OCI-LY7 (cell line): ENCODE measurements around the gene SERPINA1. TPM values are rescaled to one million over a fixed set of nuclear protein-coding genes. Genes with fewer than 3 reads are reported as not detected.

ENCODE experiments used
- BruUV-seq: library from RNA; stranded (reverse); fragments of 400-500 nt; replicated peaks from 2 replicates; lab custom pipeline; 2021; lab: Mats Ljungman, UMichigan
- CTCF ChIA-PET: fragments of 300-600 bp; sonication (Branson Sonifier 250); formaldehyde crosslinking; loops from one replicate; lab custom pipeline; 2022; ENCODE audit warnings: antibody characterized with exemption; ENCODE audit not compliant: unreplicated experiment; lab: Charles Lee
- POLR2A ChIA-PET: fragments of 300-600 bp; sonication (Branson Sonifier 250); formaldehyde crosslinking; loops from one replicate; lab custom pipeline; 2022; ENCODE audit warnings: antibody characterized with exemption; lab: Charles Lee
- DNase-seq: peaks from one replicate; pipeline ENCODE4 v3.0.0-alpha.2; 2015; ENCODE audit warnings: low spot score
- H2AFZ ChIP-seq: fragments of 200-600 bp; sonication (generic), shearing (Covaris generic); 2 replicates; pipeline ENCODE4 v1.6.1; 2014; ENCODE audit warnings: mild to moderate bottlenecking, antibody characterized with exemption, low read length, moderate library complexity
- H3K27ac ChIP-seq: fragments of 200-600 bp; sonication (generic); 2 replicates; pipeline ENCODE4 v1.5.1; 2014; ENCODE audit warnings: mixed run types, low read depth, mild to moderate bottlenecking, moderate library complexity, low read length, inconsistent platforms; ENCODE audit not compliant: poor library complexity, severe bottlenecking
- H3K36me3 ChIP-seq: fragments of 200-600 bp; sonication (generic); 2 replicates; pipeline ENCODE4 v1.6.1; 2014; ENCODE audit warnings: mild to moderate bottlenecking, antibody characterized with exemption, low read length, moderate library complexity, mixed read lengths; ENCODE audit not compliant: insufficient read depth
- H3K4me1 ChIP-seq: fragments of 200-600 bp; sonication (generic); 2 replicates; pipeline ENCODE4 v1.5.1; 2014; ENCODE audit warnings: mild to moderate bottlenecking, low read length; ENCODE audit not compliant: insufficient read depth, poor library complexity, severe bottlenecking
- H3K4me2 ChIP-seq: fragments of 200-600 bp; sonication (generic); 2 replicates; pipeline ENCODE4 v1.6.1; 2014; ENCODE audit warnings: mild to moderate bottlenecking, low read length
- H3K4me3 ChIP-seq: fragments of 200-600 bp; sonication (generic); 2 replicates; pipeline ENCODE4 v1.5.1; 2014; ENCODE audit warnings: mild to moderate bottlenecking, low read depth, low read length; ENCODE audit not compliant: poor library complexity, severe bottlenecking
- H3K79me2 ChIP-seq: fragments of 200-600 bp; sonication (generic); 2 replicates; pipeline ENCODE4 v1.6.1; 2016; ENCODE audit warnings: low read depth, mild to moderate bottlenecking, low read length, moderate library complexity, mixed read lengths; ENCODE audit not compliant: insufficient read depth
- H3K9me2 ChIP-seq: fragments of 200-600 bp; sonication (generic); 2 replicates; pipeline ENCODE4 v1.6.1; 2016; ENCODE audit warnings: mild to moderate bottlenecking, low read length, mixed read lengths; ENCODE audit not compliant: insufficient read depth
- H3K9me3 ChIP-seq: fragments of 200-600 bp; sonication (generic); 2 replicates; pipeline ENCODE4 v1.6.1; 2014; ENCODE audit warnings: mild to moderate bottlenecking, mixed run types, low read length, mixed read lengths
- H4K20me1 ChIP-seq: fragments of 200-600 bp; sonication (generic); 2 replicates; pipeline ENCODE4 v1.6.1; 2014; ENCODE audit warnings: mild to moderate bottlenecking, antibody characterized with exemption, low read length, moderate library complexity, mixed read lengths; ENCODE audit not compliant: insufficient read depth
- CTCF ChIP-seq: fragments of 200-600 bp; sonication (generic); conservative IDR thresholded peaks from 2 replicates; pipeline ENCODE4 v1.5.1; 2014; ENCODE audit warnings: mild to moderate bottlenecking, antibody characterized with exemption, low read length, moderate library complexity, mixed read lengths
- EZH2phosphoT487 ChIP-seq: fragments of 200-600 bp; sonication (generic); IDR thresholded peaks from 2 replicates; pipeline ENCODE4 v1.6.1; 2018; ENCODE audit warnings: low read depth, borderline replicate concordance, mild to moderate bottlenecking, mixed run types, antibody characterized with exemption, low read length, moderate library complexity, mixed read lengths
- intact Hi-C: fragments of 100-400 bp; cut with micrococcal nuclease; formaldehyde crosslinking; loops from one replicate; pipeline ENCODE4 v1.10.0; 2022; ENCODE audit not compliant: unreplicated experiment
- total RNA-seq, 2 experiments: library from RNA; depleted of rRNA in 1 of 2; stranded (reverse); fragments of >200 nt in 1 of 2; shearing (Covaris generic) in 1 of 2; gene quantifications; 2 replicates each; pipeline ENCODE4 v1.2.3, GENCODE V29; 2014 to 2022

The SERPINA1 gene
- total RNA-seq, 2 experiments from 2014 or later: not detected

DNA sequence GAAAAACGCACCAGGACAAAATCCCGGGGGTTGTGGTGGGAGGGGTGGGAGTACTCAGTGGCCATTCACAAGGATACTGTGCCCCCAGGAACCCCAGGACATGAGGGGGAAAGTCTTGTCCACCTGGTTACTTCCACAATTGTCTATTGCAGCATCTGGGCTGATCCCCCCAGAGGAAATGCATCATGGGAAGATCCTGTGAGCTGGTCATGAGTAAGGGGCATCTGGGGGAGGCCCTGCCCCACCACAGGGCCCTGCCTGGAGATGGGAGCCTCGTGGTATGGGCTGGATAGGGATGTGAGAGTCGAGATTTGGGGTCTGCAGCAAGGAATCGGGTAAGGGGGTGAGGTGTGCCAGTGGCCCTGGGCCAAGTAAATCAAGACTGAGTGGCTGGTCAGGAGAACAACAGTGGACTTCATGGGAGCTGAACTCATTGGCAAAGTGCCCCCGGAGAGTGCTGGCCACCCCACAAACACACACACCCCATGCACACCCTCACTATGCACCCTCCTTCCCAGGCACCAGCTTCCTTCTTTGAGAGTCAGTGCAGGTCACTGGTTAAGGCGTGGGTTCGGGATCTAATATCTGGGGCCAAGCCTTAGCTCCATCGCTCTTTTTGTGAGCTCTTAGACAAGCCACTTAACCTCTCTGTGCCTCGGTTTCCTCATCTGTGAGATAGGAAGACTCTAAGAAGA is 3.0 kb upstream of the SERPINA1 start:
- no peaks in the 10 kb centered on the region for H3K4me1 ChIP-seq
- no TSS peak for BruUV-seq
- ChIA-PET CTCF (no interaction called here), POLR2A (no interaction called here)
- H2AFZ ChIP-seq: no peak overlapping the region
- H3K4me3 ChIP-seq: no peak overlapping the region
- H4K20me1 ChIP-seq: no peaks in the 10 kb centered on the region
- no peaks in the 10 kb centered on the region for H3K9me3 ChIP-seq
- H3K36me3 ChIP-seq: no peaks in the 10 kb centered on the region
- no peak overlapping the region for H3K27ac ChIP-seq
- intact Hi-C loops: no loop called here
- H3K4me2 ChIP-seq: no peak overlapping the region
- TF ChIP-seq EZH2phosphoT487 (no peak), CTCF (no peak)
- no peak for DNase-seq
- no peaks in the 10 kb centered on the region for H3K9me2 ChIP-seq
- no peaks in the 10 kb centered on the region for H3K79me2 ChIP-seq

DNA sequence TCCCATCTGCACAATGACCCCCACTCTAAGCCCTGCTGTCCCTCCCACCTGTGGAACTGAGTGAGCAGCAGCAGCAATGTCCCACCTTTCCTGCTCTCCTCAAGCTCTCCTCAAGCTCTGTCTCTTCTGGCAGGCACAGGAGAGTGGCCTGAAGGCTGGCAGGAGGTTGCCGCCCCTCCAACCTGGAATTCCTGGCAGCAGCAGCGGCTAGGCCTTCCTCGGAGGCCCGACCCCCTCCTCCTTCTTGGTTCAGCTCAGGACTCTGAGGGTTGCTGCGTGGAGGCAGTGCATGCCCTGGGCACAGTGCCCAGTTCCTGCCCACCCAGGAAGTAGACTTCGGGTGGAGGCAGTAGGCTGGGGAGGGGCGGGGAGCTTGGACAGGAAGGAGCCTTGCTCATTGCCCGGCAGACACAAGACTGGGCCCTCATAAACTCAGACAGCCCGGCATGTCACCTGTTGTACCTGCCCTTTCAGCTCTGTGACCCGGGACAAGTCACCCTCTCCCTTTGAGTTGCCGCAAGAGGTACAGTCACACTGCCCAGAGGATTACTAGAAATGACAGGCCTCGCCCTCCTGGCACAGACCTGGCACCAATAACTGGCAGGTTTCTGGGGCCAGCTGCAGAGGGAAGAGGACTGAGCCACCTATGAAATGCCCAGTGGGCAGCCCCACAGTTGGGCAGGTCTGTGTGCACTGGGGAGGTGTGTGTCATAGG is 2.1 kb upstream of the SERPINA1 start:
- CTCF ChIA-PET: no interaction called here
- no peak overlapping the region for H3K4me2 ChIP-seq
- no peak overlapping the region for H2AFZ ChIP-seq

More for the DNA sequence above, 2.1 kb upstream of the SERPINA1 start:
- Histone ChIP-seq H3K79me2 (no peaks in the 10 kb centered on the region), H3K9me3 (no peaks in the 10 kb centered on the region), H4K20me1 (no peaks in the 10 kb centered on the region), H3K9me2 (no peaks in the 10 kb centered on the region), H3K27ac (no peak overlapping the region), H3K4me1 (no peaks in the 10 kb centered on the region), H3K4me3 (no peak overlapping the region), H3K36me3 (no peaks in the 10 kb centered on the region)
- BruUV-seq: no TSS peak
- DNase-seq: no peak
- intact Hi-C loops: no loop called here
- TF ChIP-seq EZH2phosphoT487 (no peak), CTCF (no peak)
- POLR2A ChIA-PET: no interaction called here
